ENCODE measurements around the gene ASPRV1.
"Not testable (repeated sequence)": the region's sequence is repeated elsewhere in the genome, so short reads cannot be mapped to it uniquely, and the experiment has no call there.

ASPRV1 gene

GRCh38 chr2:69959425-69959824 is 2.0 kb downstream of the ASPRV1 start:
- DNase-seq, result no peak

- DNase-seq, result no peak
Observed at GRCh38 chr2:69958480-69958879, 3.0 kb downstream of the ASPRV1 start.

GRCh38 chr2:69957965-69958364 is 3.5 kb downstream of the ASPRV1 start:
- peak; percentile 22 for DNase-seq

- no peak for DNase-seq
Observed at GRCh38 chr2:69956475-69956979, 4.9 kb downstream of the ASPRV1 start.

- DNase-seq, result no peak
Observed at GRCh38 chr2:69955029-69955428, 6.4 kb downstream of the ASPRV1 start.

- no peak for DNase-seq
Observed at GRCh38 chr2:69954084-69954483, 7.3 kb downstream of the ASPRV1 start.

- DNase-seq, result no peak
Observed at GRCh38 chr2:69952336-69953115, 8.9 kb downstream of the ASPRV1 start.

GRCh38 chr2:69950671-69951070 is 10.8 kb downstream of the ASPRV1 start:
- not testable (repeated sequence) for DNase-seq

GRCh38 chr2:69950241-69950640 is 11.2 kb downstream of the ASPRV1 start:
- DNase-seq, result no peak

- DNase-seq, result no peak
Observed at GRCh38 chr2:69948963-69949645, 12.3 kb downstream of the ASPRV1 start.

GRCh38 chr2:69948032-69948962 is 13.1 kb downstream of the ASPRV1 start:
- DNase-seq, result no peak

GRCh38 chr2:69947325-69947931 is 14.0 kb downstream of the ASPRV1 start:
- DNase-seq, result no peak

GRCh38 chr2:69946351-69947324 is 14.8 kb downstream of the ASPRV1 start:
- no peak for DNase-seq

GRCh38 chr2:69945941-69946340 is 15.5 kb downstream of the ASPRV1 start:
- DNase-seq, result no peak

- DNase-seq, result no peak
Observed at GRCh38 chr2:69945441-69945840, 16.0 kb downstream of the ASPRV1 start.

GRCh38 chr2:69944756-69945155 is 16.7 kb downstream of the ASPRV1 start:
- DNase-seq, result no peak

- DNase-seq, result no peak
Observed at GRCh38 chr2:69943843-69944525, 17.4 kb downstream of the ASPRV1 start.

GRCh38 chr2:69943000-69943842 is 18.2 kb downstream of the ASPRV1 start:
- no peak for DNase-seq

- no peak for DNase-seq
Observed at GRCh38 chr2:69940691-69941090, 20.7 kb downstream of the ASPRV1 start.

- no peak for DNase-seq
Observed at GRCh38 chr2:69939722-69940121, 21.7 kb downstream of the ASPRV1 start.

Measured in NCI-H2171 (cell line).